ENCODE measurements around the gene CCDC85B.

DNA sequence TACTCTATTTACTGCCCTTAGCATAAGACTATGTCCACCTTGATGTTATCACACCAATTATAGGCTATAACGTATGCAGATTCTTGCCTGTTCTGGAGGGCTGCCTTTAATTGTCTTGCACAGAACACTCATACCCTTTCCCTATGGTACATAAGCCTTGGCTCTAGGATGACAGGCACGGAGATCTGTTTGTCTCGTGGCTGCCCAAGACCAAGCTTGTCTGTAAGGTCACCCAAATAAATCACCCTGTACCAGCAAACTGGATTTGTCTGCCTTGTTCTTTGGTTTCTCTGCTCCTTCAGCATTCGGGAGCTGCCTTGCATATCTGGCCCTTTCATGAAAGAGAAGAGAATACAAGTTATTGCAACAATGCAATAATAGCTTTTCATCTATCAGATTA lies 47.3 kb downstream of the CCDC85B start:
- TF ChIP-seq POLR2A (IDR thresholded peaks at IDR 0.05; ENCODE audit: low read depth) (no peak), POLR2AphosphoS5 (IDR thresholded peaks at IDR 0.05) (no peak)

Data from esophagus muscularis mucosa (tissue), 2 donors.